HG02885 (cell line): ENCODE data around the gene PCDHA8.
"Not testable (repeated sequence)": the region's sequence is repeated elsewhere in the genome, so short reads cannot be mapped to it uniquely, and the experiment has no call there.

Experiments used
- ATAC-seq: cut with Tn5 transposase; IDR thresholded peaks from one replicate; pipeline ENCODE4 v1.9.1; 2021; ENCODE audit warnings: mild to moderate bottlenecking; ENCODE audit not compliant: unreplicated experiment, poor library complexity

Gene PCDHA8

GRCh38 chr5:140868721-140869554 is 28.0 kb downstream of the PCDHA8 start, which contains the start of gene PCDHA11:
Gene PCDHA11 (plus strand): TSS chr5:140868957. CDS start chr5:140869104, 147 bp downstream.
- ATAC-seq = no peak

- ATAC-seq = no peak
These were observed 28.5 kb downstream of the PCDHA8 start for GRCh38 chr5:140869555-140869886.

GRCh38 chr5:140870221-140871201 is 29.5 kb downstream of the PCDHA8 start:
- ATAC-seq = no peak

GRCh38 chr5:140875085-140876065 is 34.4 kb downstream of the PCDHA8 start, which contains the start of gene PCDHA12:
Gene PCDHA12 (plus strand): TSS chr5:140875308. CDS start chr5:140875473, 165 bp downstream.
- no peak for ATAC-seq

GRCh38 chr5:140876541-140877261 is 35.7 kb downstream of the PCDHA8 start:
- not testable (repeated sequence) for ATAC-seq

- ATAC-seq = no peak
These were observed 36.2 kb downstream of the PCDHA8 start for GRCh38 chr5:140877262-140877581.

GRCh38 chr5:140881889-140882590 is 41.1 kb downstream of the PCDHA8 start, which contains the start of gene PCDHA13:
Gene PCDHA13 (plus strand): TSS chr5:140882124. CDS start chr5:140882269, 145 bp downstream.
- no peak for ATAC-seq

- no peak for ATAC-seq
These were observed 41.6 kb downstream of the PCDHA8 start for GRCh38 chr5:140882591-140882899.

- no peak for ATAC-seq
These were observed 42.4 kb downstream of the PCDHA8 start for GRCh38 chr5:140883373-140883772.

- ATAC-seq = no peak
These were observed 43.1 kb downstream of the PCDHA8 start for GRCh38 chr5:140883927-140884697.
